H1 (cell line): Measurements from ENCODE around the gene RNASE11. TPM values are rescaled to one million over a fixed set of nuclear protein-coding genes. Genes with fewer than 3 reads are reported as not detected.

ENCODE experiments used
- EP300 ChIP-seq, 2 experiments: IDR thresholded peaks; 1 replicate in 1 of 2; 2 replicates in 1 of 2; pipeline ENCODE4 v1.6.1; 2011 to 2012; ENCODE audit warnings: low read depth in 2 of 2, low read length in 2 of 2, mild to moderate bottlenecking in 2 of 2, borderline replicate concordance in 1 of 2, inconsistent platforms in 1 of 2, moderate library complexity in 1 of 2
- HDAC6 ChIP-seq: IDR thresholded peaks from one replicate; pipeline ENCODE4 v1.7.1; 2012; ENCODE audit warnings: low read depth, mild to moderate bottlenecking, inconsistent platforms, low read length, moderate library complexity
- polyA plus RNA-seq, 7 experiments: library from polyadenylated mRNA; depleted of rRNA in 3 of 7; stranded (reverse) in 5 of 7; unstranded in 2 of 7; fragments of >200 nt in 5 of 7; fragments of 200-250 nt in 2 of 7; gene quantifications; 1 replicate in 5 of 7; 2 replicates in 1 of 7; 4 replicates in 1 of 7; pipeline versions ENCODE4 v1.2.1 to v1.2.3, GENCODE V29; 2011 to 2013; ENCODE audit warnings: missing spikeins in 2 of 7, mixed read lengths in 2 of 7
- total RNA-seq: library from RNA; stranded (reverse); fragmentation: NEBNext Ultra II Directional; extraction: Animal tissue kit (Norgen Biotek cat#: 25700); gene quantifications from 2 replicates; pipeline ENCODE4 v1.2.1, GENCODE V29; 2021

Gene RNASE11
- total and polyA plus RNA-seq, 2 of the 8 experiments (the other 6 are each of a cell fraction or from before 2014, with no cell fraction given), result not detected

DNA sequence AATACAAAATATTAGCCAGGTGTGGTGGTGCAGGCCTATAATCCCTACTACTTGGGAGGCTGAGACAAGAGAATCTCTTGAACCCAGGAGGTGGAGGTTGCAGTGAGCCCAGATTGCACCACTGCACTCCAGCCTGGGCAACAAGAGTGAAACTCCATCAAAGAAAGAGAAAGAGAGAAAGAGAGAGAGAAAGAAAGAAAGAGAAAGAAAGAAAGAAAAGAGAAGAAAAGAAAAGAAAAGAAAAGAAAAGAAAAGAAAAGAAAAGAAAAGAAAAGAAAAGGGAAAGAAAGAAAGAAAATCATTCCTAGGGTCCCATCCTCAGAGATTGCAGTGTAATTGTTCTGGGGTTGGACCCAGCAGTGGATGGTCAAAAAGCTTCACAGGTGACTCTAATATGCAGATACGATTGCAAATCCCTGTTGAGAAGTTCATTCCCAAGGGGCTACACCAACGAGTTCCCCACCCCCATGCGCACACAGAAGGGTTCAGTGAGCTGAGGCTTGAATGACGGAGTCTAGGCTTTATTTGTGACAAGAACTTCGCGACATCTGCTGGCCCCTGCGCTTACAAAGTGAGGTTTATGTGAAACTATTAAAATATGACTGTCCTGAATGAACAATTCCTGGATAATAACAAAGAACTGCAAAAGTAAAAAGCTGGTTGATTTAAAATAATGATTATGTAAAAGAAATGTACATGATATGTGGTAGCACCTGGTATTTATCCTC is 20.7 kb upstream of the RNASE11 start (continued):
- TF ChIP-seq EP300 (IDR thresholded peaks at IDR 0.05; ENCODE audit: borderline replicate concordance in 1 of 2, low read depth in 2 of 2, low read length in 2 of 2), result no peak
- no peak for TF ChIP-seq HDAC6
